HG03280 (cell line): ENCODE data around the gene TRAPPC1.

ENCODE experiments used
- ATAC-seq: cut with Tn5 transposase; IDR thresholded peaks from one replicate; pipeline ENCODE4 v1.9.1; 2021; ENCODE audit warnings: mild to moderate bottlenecking, moderate library complexity; ENCODE audit not compliant: unreplicated experiment

TRAPPC1 gene

DNA sequence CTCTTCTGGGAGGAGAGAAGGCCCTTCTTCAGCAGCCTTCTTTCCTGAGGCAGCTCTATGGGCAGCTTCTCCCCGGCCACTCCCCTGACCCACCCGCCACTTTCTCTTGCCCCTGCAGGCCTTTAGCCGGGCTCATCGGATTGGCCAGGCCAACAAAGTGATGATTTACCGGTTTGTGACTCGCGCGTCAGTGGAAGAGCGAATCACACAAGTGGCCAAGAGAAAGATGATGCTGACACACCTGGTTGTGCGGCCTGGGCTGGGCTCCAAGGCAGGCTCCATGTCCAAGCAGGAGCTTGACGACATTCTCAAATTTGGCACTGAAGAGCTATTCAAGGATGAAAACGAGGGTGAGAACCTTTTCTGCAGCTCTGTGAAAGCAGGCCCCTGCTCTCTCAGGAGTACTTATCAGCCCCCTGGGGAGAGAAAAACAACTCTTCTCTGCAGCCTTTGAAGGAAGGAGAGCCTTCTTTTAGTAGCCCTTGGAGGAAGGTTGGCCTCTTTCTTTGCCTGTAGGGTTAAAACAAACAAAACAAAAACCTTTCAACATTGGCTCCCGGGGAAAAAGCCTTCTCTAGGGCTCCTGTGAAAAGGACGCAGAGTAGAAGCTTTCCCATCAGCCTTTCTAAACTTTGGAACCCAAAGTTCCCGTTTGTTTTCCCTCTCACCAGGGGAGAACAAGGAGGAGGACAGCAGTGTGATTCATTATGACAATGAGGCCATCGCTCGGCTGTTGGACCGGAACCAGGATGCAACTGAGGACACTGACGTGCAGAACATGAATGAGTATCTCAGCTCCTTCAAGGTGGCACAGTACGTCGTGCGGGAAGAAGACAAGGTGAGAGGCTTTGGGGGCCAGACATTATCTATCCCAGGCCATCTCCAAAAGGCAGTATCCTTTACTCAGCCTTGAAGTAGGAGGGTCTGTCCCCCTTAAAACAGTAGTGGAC is 28.3 kb downstream of the TRAPPC1 start:
- no peak for ATAC-seq

DNA sequence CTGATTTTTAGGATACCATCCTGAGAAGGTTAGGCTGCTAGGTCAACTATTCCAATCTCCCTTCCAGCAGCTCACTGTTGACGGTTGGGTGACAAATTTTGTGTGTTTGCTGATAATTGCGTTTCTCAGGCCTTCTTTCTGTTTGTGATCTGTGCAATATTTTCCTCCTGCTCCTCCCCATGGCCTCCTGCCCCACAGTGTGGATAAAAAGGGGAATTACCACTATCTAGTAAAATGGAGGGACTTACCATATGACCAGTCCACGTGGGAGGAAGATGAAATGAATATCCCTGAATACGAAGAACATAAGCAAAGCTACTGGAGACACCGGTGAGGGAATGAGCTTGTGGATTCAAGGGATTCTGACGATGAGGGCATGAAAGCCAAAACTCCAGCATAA is 34.0 kb downstream of the TRAPPC1 start:
- no peak for ATAC-seq

DNA sequence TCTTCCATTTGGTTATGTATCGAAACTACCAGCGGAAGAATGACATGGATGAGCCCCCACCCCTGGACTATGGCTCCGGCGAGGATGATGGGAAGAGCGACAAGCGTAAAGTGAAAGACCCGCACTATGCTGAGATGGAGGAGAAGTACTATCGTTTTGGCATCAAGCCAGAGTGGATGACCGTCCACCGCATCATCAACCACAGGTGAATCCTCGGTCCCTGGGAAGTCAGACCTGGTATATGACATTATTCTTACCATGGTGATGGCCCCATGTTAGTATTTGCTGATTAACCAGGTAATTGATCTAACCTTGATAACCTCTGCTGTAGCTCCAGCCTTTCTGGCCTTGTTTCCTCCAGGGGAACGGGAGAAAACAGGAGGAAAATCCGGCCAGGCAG is 34.7 kb downstream of the TRAPPC1 start:
- ATAC-seq, result no peak

DNA sequence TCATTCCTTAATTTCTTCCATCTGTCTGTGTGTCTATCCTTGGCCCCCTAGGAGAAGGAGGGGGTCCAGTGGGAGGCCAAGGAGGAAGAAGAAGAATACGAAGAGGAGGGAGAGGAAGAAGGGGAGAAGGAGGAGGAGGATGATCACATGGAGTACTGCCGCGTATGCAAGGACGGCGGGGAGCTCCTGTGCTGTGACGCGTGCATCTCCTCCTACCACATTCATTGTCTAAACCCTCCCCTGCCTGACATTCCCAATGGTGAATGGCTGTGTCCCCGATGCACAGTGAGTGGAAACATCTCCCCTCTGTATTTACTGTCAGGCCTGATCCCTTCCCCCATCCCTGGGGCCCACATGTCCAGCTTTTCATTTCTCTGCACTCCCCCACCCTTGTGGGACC is 36.9 kb downstream of the TRAPPC1 start:
- ATAC-seq, result no peak

DNA sequence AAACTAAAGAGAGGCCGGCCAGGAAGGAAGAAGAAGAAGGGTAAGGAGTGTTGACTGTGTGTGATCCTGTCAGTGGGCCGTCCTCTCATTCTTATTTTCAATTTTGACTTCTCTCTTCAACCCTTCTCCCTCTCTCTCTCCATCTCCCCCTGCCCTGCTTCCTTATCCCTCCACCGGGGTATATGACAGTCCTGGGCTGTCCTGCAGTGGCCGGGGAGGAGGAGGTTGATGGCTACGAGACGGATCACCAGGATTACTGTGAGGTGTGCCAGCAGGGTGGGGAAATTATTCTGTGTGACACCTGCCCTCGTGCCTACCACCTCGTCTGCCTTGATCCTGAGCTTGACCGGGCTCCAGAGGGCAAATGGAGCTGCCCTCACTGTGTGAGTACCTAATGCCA is 37.5 kb downstream of the TRAPPC1 start:
- ATAC-seq, result no peak

DNA sequence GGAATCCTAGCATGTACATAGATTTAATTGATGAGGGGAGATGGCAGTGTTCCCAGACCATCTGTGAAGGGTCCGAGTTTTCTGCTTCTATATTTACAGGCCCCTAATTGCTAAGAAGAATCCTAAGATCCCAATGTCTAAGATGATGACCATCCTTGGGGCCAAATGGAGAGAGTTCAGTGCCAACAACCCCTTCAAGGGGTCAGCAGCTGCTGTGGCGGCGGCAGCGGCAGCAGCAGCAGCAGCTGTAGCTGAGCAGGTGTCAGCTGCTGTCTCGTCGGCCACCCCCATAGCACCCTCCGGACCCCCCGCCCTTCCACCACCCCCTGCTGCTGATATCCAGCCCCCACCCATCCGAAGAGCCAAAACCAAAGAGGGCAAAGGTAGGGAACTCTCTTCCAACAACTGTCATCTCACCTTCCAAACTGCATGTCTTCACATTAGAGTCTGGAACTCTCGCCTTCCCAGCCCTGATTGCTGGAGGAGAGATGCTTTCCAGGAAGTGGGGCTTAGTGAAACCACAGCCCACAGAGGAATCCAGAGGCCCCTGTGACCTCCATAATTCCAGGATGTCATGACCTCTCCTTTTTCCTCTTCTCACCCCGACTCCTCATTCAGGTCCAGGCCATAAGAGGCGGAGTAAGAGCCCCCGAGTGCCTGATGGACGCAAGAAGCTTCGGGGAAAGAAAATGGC is 38.4 kb downstream of the TRAPPC1 start:
- ATAC-seq, result no peak

DNA sequence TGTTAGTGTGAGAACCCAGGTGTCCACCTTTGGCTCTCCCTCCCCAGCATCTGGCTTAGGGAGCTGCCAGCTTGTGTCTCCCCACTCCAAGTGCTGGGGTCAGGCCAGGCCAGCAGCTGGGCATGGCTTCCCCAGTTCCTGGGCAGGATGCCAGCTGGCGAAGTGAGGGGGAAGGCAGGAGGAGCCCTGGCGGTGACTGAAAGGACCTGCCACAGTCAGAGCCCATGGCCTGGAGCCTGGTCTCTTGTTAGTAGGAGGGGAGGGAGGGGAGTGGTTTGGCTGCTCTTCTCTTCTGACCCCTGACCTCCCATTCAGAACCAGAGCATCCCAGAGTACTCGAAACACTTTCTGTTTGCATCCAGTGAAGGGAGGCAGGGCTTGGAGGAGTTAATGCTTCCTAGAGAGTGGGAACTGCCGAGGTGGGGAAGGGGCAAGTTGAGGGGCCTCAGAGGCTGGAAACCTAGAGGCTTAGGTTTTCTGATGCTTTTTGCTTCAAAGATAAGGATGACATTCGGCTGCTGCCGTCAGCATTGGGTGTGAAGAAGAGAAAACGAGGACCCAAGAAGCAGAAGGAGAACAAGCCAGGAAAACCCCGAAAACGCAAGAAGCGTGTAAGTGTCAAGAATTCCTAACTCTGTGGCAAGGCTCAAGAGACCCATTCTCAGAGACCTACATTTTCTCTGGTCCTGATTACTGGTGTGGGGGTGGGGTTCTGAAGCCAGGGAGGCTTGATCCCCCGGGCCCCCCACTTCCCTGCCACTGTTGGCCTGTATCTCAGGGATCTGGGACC is 42.4 kb downstream of the TRAPPC1 start:
- no peak for ATAC-seq

DNA sequence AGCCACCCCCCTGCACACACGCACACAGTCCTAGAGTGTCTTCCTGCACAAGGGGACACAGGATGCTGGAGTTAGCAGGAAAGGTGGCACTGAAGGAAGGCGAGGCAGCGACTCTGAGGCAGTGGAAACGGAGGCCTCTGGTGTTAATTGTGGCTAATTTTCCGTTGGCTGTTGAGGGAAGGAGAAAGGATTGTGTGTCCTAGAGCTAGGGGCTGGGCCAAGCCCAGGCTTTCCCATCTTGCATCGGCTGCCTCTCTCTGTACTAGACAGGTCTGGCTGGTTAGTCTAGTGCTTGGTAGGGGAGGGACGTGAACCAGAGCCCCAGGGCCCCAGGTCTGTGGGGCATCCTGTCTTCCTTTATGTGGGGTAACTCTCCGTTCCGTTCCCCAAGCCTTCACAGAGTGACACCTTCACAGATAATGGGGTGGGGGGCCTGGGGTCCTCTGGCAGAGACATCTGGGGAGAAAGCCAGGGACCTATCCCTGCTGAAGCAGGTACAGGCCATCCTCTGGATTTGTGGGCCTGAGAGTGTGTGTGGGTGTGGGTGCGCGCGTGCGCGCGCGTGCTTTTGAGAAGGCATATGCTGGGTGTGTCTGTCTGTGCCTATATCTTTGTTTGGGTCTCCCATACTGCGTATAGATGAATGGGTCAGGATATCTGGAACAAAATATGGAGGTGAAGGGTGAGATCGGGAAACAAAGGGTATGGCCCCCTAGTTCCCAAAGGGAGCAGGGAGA is 43.4 kb downstream of the TRAPPC1 start, which contains the start of gene CHD3:
CHD3 (plus strand) TSS at position 606 of the 737 bp plus-strand sequence. CDS start 212 bp downstream, outside the sequence.
- ATAC-seq, result no peak

DNA sequence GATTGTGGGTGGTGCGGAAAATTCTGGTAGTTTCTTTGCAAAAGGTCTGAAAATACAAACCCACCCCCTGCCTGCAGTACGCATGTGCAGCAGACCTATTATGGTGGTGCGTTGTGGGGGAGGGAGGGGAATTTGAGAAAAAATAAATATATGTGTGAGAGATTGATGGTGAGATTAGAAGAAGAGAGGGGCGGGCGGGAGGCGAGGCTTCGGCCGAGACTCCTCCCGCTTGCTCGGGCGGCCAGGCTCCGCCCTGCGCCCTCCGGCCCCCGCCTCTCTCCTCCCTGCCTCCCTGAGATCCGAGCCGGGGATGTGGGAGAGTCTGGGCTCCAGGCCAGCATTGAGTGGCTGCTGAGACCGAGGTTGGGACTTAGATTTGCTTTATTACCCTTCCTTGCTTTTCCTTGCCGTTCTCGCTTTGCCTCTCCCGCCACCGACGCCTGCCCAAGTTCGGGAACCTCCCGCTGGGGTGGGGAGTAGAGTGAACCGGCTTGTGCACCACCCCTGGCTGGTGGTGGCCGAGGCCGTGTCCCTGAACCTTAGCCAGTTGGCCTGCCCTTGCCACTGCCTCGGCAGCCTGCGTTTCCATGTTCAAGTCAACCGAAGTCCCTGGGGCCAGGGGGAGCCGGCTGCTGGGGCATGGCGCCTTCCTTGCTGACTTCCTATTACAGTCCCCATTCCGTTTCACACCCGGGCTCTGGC is 44.1 kb downstream of the TRAPPC1 start:
- ATAC-seq, result peak; percentile 41

DNA sequence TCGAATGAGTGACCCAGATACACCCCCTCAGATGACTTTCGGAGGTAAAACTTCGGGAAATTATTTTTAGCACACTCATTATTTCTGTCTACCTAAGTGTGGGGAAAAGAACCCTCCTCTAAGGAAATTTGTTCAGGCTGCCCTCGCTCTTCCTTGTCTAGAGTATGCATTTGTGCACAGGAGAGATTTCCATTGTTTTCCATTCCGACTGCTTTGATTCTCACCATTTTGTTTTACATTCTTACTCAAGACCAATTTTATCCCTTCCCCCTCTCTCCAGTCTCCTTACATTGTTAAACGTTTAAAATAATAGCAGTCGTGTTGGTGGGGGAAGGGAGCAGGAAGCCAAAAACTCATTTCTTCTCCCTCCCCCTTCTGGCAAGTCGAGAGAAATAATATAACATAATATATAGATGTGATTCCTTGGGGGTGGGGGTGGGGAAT is 44.7 kb downstream of the TRAPPC1 start:
- ATAC-seq, result no peak

DNA sequence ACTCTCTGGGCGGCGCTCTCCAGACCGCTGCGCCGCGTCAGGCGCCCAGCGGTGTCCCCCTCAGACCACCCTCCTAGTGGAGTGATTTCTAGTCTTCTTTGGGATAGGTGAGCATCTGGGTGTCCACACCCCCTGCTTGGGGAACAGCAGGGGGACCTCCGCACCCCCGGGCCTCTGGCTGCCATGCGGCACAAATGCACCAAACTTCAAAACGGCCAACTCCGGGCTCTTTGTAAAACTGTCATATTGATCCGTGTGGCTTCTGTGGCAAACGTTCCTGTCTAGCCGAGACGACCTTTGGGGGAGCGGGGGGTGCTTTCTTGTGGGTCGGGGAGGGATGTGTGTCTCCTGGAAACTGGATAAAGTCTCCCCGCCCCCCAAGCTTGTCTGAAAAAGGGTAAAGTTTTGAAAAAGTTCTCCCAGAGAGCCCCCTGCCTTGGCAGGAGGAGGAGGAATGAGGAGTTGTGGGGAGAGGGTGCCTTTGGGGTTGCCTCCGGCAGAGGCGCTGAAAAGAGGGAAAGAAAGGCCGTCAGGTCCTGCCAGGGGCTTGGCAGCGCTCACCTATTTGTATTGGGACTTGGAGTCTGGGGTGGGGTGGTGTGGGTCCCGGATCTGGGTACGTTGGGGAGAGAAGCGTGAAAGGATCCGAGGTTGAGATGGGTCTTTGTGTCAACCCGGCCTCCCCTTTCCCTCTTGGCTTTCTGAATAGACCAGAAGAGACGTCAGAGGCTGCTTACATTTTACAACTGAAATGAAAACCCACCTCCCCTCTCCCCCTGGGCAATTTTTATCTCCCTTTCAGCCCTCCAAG is 45.3 kb downstream of the TRAPPC1 start:
- no peak for ATAC-seq

DNA sequence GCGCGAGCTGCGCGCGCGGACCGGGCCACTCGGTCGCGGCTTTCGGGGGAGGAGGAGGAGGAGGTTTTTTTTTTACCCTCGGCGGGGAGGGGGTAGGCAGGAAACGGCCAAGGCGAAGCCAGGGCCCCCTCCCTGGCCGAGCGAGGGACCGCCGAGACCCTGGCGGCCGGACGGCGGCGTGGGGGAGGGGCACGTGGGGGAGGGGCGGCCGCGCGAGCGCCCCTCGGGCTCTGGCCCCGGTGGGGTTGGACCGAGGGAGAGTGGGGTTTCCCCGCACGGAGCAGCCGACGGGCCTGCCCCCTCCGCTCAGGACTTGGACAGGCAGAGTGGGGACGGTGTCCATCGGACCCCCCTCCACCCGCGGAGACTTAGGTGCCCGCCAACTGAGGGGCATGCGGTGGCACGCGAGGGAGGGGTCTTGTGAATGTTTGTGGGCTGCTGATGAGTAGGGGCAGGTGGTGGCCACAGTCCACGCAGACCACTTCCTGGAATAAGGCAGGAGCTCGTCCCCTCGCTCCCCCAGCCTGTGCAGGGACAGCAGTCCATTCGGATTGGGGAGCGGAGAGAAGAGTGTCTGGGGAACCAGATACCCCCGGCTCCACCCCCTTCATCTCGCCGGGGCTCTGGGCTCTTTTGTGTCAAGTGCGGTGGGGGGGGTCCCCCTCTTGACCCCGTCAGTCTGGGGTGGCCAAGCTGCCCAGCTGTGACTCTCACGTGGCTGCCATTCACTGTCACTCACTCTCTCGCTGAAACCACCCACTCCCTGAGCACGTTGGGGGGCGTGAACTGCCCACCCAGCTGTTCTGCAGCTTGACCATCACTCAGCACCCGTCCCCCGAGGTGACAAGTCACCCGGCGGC is 46.1 kb downstream of the TRAPPC1 start:
- ATAC-seq, result peak; percentile 32

DNA sequence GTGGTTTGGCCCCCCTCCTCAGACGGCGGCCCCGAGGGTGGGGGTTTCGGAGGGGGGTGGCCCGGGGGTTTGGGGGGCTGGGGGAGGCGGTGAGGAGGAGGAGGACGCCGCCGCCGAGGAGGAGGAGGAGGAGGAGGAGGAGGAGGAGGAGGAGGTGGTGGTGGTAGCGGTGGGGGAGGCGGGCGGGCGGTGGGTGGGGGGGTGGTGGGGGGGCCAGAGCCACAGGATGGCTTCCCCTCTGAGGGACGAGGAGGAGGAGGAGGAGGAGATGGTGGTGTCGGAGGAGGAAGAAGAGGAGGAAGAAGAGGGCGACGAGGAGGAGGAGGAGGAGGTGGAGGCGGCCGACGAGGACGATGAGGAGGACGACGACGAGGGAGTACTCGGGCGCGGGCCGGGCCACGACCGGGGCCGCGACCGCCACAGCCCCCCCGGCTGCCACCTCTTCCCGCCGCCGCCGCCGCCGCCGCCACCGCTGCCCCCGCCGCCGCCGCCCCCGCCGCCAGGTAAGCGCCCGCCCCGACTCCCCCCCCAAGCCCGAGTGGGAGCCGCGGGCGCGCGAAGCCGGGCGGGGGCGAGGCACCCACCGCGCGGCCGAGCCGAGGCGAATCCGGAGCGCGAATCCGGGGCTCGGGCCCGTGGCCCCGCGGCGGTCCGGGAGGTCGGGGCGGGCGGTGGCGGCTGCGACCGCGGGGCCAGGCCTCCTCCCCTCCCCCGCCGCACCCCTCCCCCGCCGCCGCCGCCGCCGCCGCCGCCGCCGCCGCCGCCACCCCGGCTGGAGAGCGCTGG is 47.0 kb downstream of the TRAPPC1 start:
- ATAC-seq, result peak; percentile 15

DNA sequence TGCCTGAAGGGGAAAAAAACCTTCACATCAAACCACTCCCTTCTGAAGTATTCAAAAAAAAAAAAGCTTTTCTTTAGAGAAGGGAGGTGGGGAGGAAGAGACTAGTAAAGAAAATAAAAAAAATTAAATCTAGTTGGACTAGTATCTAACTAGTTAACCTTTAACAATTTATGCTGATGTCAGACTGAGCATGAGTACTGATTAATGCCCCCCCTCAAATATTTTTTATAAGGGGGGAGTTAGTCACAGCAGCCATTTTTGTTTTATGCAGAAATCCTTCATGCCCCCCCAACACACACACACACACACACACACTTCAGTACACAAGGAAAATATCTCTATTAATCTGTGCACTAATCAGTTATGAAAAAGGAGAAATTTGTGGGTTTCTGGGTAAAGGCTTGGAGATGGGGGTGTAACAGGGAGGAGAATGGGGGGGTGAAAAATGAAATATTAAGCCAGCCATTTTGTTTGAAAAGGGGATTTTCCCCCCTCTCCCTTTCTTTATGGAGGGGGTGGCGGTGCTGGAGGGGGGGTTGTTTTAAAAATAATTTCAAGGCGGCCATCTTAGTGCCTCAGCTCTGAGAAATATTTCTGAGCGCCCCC is 47.9 kb downstream of the TRAPPC1 start:
- ATAC-seq, result no peak

DNA sequence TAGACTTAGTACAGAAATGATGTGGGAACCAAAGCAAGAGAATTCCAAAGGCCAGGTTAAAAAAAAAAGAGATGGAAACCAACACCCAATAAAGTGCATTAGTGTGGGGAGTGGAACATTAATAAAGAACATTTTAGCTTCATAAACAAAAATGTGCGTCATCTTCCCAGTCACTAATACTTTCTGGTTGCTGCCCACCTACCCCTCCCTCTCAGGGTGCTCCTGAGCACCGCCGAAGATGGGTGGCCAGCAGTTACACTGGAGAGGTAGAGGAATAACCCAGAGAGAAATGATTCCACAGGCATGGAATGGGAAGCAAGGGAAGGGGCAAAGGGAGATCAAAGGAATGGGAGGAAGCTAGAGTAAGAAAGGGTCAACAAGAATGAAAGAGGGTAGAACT is 49.1 kb downstream of the TRAPPC1 start:
- ATAC-seq, result no peak

DNA sequence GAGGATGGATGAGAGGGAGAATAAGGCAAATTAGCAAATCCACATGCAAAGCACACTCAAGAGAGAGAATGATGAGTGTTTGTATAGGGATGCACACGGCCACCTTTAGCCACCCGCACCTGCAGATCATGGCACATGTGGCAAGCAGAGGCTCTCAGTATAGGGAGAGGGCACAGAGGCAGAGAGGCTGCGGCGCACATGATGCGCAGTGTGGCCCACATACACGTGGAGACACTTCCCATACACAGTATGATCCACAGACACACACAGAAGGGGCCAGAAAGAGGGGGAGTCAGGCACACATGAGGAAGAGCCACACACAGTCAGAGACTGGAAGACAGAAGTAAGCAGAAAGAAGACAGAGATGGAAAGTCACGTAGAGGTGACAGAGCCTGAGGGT is 49.7 kb downstream of the TRAPPC1 start:
- ATAC-seq, result no peak
